GM12892 (cell line): Measurements from ENCODE around the gene LAMA4.

ENCODE experiments used
- POLR2A ChIP-seq: IDR thresholded peaks from 2 replicates; pipeline ENCODE4 v1.6.1; 2011; ENCODE audit warnings: low read depth, low read length, control low read depth
- TAF1 ChIP-seq: IDR thresholded peaks from 2 replicates; pipeline ENCODE4 v1.6.1; 2011; ENCODE audit warnings: low read depth, mild to moderate bottlenecking, control low read depth, low read length, borderline replicate concordance

GRCh38 chr6:112197636-112198035, 56.7 kb downstream of the LAMA4 start:
- TF ChIP-seq POLR2A (no peak), TAF1 (no peak)
